Loucy (cell line): ENCODE results near the gene ANAPC2.

Experiments
- CTCF ChIP-seq: fragments of 200-600 bp; sonication (generic); conservative IDR thresholded peaks from 2 replicates; pipeline ENCODE4 v1.5.1; 2014; ENCODE audit warnings: mild to moderate bottlenecking, antibody characterized with exemption, low read length
- EZH2phosphoT487 ChIP-seq: fragments of 200-600 bp; IDR thresholded peaks from 2 replicates; pipeline ENCODE4 v1.6.1; 2018; ENCODE audit warnings: antibody characterized with exemption, mild to moderate bottlenecking, moderate library complexity, borderline replicate concordance

- no peak for TF ChIP-seq CTCF
- TF ChIP-seq EZH2phosphoT487 = no peak
Observed at GRCh38 chr9:137195525-137196220, 7.3 kb upstream of the ANAPC2 start.
